Astrocyte (in vitro differentiated cells and primary cell): ENCODE measurements around the gene WT1. TPM values are rescaled to one million over a fixed set of nuclear protein-coding genes. Genes with fewer than 3 reads are reported as not detected.

Experiments used
- DNase-seq: peaks from one replicate; pipeline ENCODE4 v3.0.0-alpha.2; 2010; ENCODE audit warnings: low read depth
- FAIRE-seq: peaks from 2 replicates; lab custom pipeline; 2011; peaks lifted over from hg19 to GRCh38; lab: Jason Lieb, UNC
- H2AFZ ChIP-seq: 2 replicates; pipeline ENCODE4 v1.6.0; 2012; ENCODE audit warnings: low read depth, low read length, inconsistent platforms
- H3K27ac ChIP-seq: 2 replicates; pipeline ENCODE4 v1.5.1; 2011; ENCODE audit warnings: low read depth, low read length, inconsistent platforms
- H3K27me3 ChIP-seq: 2 replicates; pipeline ENCODE4 v1.6.0; 2011; ENCODE audit warnings: low read length, inconsistent platforms; ENCODE audit not compliant: insufficient read depth
- H3K36me3 ChIP-seq: 2 replicates; pipeline ENCODE4 v1.5.1; 2011; ENCODE audit warnings: low read length, inconsistent platforms; ENCODE audit not compliant: insufficient read depth
- H3K4me1 ChIP-seq: 2 replicates; pipeline ENCODE4 v1.5.1; 2011; ENCODE audit warnings: low read length, inconsistent platforms; ENCODE audit not compliant: insufficient read depth
- H3K4me2 ChIP-seq: 2 replicates; pipeline ENCODE4 v1.6.0; 2012; ENCODE audit warnings: low read length, inconsistent platforms
- H3K4me3 ChIP-seq: 2 replicates; pipeline ENCODE4 v1.5.1; 2011; ENCODE audit warnings: low read depth, mild to moderate bottlenecking, low read length, inconsistent platforms; ENCODE audit not compliant: insufficient read depth
- H3K79me2 ChIP-seq: 2 replicates; pipeline ENCODE4 v1.6.0; 2012; ENCODE audit warnings: mild to moderate bottlenecking, low read length, inconsistent platforms; ENCODE audit not compliant: insufficient read depth
- H3K9ac ChIP-seq: 2 replicates; pipeline ENCODE4 v1.6.0; 2012; ENCODE audit warnings: mild to moderate bottlenecking, low read length, inconsistent platforms
- H3K9me3 ChIP-seq: 2 replicates; pipeline ENCODE4 v1.5.1; 2012; ENCODE audit warnings: low read depth, mild to moderate bottlenecking, low read length, inconsistent platforms; ENCODE audit not compliant: insufficient read depth
- H4K20me1 ChIP-seq: 2 replicates; pipeline ENCODE4 v1.6.0; 2012; ENCODE audit warnings: low read length, inconsistent platforms; ENCODE audit not compliant: insufficient read depth
- H3K27ac Mint-ChIP-seq: one replicate; pipeline ENCODE4 v1.8.0; 2021; ENCODE audit warnings: mild to moderate bottlenecking, mixed read lengths; ENCODE audit not compliant: unreplicated experiment
- H3K27me3 Mint-ChIP-seq: one replicate; pipeline ENCODE4 v1.8.0; 2021; ENCODE audit warnings: low read depth, mixed read lengths; ENCODE audit not compliant: unreplicated experiment
- H3K36me3 Mint-ChIP-seq: one replicate; pipeline ENCODE4 v1.8.0; 2021; ENCODE audit warnings: low read depth, mixed read lengths; ENCODE audit not compliant: unreplicated experiment
- H3K4me1 Mint-ChIP-seq: one replicate; pipeline ENCODE4 v1.8.0; 2021; ENCODE audit warnings: low read depth, mixed read lengths; ENCODE audit not compliant: unreplicated experiment
- H3K4me3 Mint-ChIP-seq: one replicate; pipeline ENCODE4 v1.8.0; 2021; ENCODE audit warnings: mild to moderate bottlenecking, moderate library complexity, mixed read lengths; ENCODE audit not compliant: unreplicated experiment
- H3K9me3 Mint-ChIP-seq: one replicate; pipeline ENCODE4 v1.8.0; 2021; ENCODE audit warnings: mild to moderate bottlenecking, mixed read lengths; ENCODE audit not compliant: unreplicated experiment
- CTCF ChIP-seq: IDR thresholded peaks from 2 replicates; pipeline ENCODE4 v1.5.1; 2011; ENCODE audit warnings: low read depth, mild to moderate bottlenecking, inconsistent platforms, low read length, moderate library complexity; ENCODE audit not compliant: insufficient read depth
- EZH2 ChIP-seq: IDR thresholded peaks from 2 replicates; pipeline ENCODE4 v1.6.1; 2012; ENCODE audit warnings: mild to moderate bottlenecking, low read length, inconsistent platforms; ENCODE audit not compliant: insufficient read depth
- total RNA-seq: library from RNA; stranded (reverse); gene quantifications from 2 replicates; pipeline ENCODE4 v1.2.1, GENCODE V29; 2021

The WT1 gene
- total RNA-seq, 1 donor from 2014 or later: 0.45 TPM

GRCh38 chr11:32433101-32433913, 2.0 kb downstream of the WT1 start:
- FAIRE-seq: no peak
- Histone ChIP-seq H3K4me1 (no peaks in the 10 kb centered on the region), H3K27me3 (peaks cover 91% of the 10 kb centered on the region), H3K4me3 (peak overlapping the region; percentile 31), H3K36me3 (no peaks in the 10 kb centered on the region), H3K27ac (no peak overlapping the region), H3K9me3 (peaks cover 3% of the 10 kb centered on the region), H3K9ac (no peak overlapping the region), H4K20me1 (peaks cover 1% of the 10 kb centered on the region), H3K4me2 (peak overlapping the region; percentile 68), H2AFZ (peak overlapping the region; percentile 16), H3K79me2 (no peaks in the 10 kb centered on the region)
- peaks cover 2% of the 10 kb centered on the region for H3K4me1 Mint-ChIP-seq
- H3K4me3 Mint-ChIP-seq: no peak overlapping the region
- peaks cover 36% of the 10 kb centered on the region for H3K9me3 Mint-ChIP-seq
- no peak for DNase-seq
- peaks cover 83% of the 10 kb centered on the region for H3K27me3 Mint-ChIP-seq
- TF ChIP-seq EZH2 (peak; percentile 71), CTCF (no peak)
- peaks cover 4% of the 10 kb centered on the region for H3K36me3 Mint-ChIP-seq
- peak overlapping the region; percentile 69 for H3K27ac Mint-ChIP-seq

GRCh38 chr11:32432565-32432964, 2.8 kb downstream of the WT1 start:
- H3K4me3 Mint-ChIP-seq: no peak overlapping the region
- H3K27ac Mint-ChIP-seq: peak overlapping the region; percentile 69
- FAIRE-seq (no peak), DNase-seq (no peak)
- H3K27me3 Mint-ChIP-seq: peaks cover 83% of the 10 kb centered on the region
- peaks cover 3% of the 10 kb centered on the region for H3K9me3 ChIP-seq
- H3K27ac ChIP-seq: no peak overlapping the region
- peaks cover 91% of the 10 kb centered on the region for H3K27me3 ChIP-seq
- no peak overlapping the region for H3K4me3 ChIP-seq
- H3K9ac ChIP-seq: no peak overlapping the region
- H3K4me2 ChIP-seq: peak overlapping the region; percentile 68
- peaks cover 35% of the 10 kb centered on the region for H3K9me3 Mint-ChIP-seq
- no peaks in the 10 kb centered on the region for H3K4me1 ChIP-seq
- TF ChIP-seq CTCF: no peak
- TF ChIP-seq EZH2: no peak
- H4K20me1 ChIP-seq: no peaks in the 10 kb centered on the region
- no peaks in the 10 kb centered on the region for H3K36me3 ChIP-seq
- H3K36me3 Mint-ChIP-seq: peaks cover 4% of the 10 kb centered on the region
- no peak overlapping the region for H2AFZ ChIP-seq
- peaks cover 2% of the 10 kb centered on the region for H3K4me1 Mint-ChIP-seq
- H3K79me2 ChIP-seq: no peaks in the 10 kb centered on the region
